ENCODE data around the gene SLC35F4. TPM values are rescaled to one million over a fixed set of nuclear protein-coding genes. Genes with fewer than 3 reads are reported as not detected.

Gene SLC35F4
- polyA plus RNA-seq, 1 donor (not counting 4 experiments of a cell fraction or from before 2014, with no cell fraction given) = not detected

GRCh38 chr14:57611555-57612075 lies 254.3 kb downstream of the SLC35F4 start:
- Histone ChIP-seq H3K4me1 (ENCODE audit: control insufficient read depth, extremely low read depth, insufficient read depth, low read length) (no peaks in the 10 kb centered on the region), H3K9me1 (ENCODE audit: control insufficient read depth, extremely low read depth, insufficient read depth, low read length) (no peaks in the 10 kb centered on the region), H3K79me2 (ENCODE audit: control insufficient read depth, insufficient read depth, low read length) (no peaks in the 10 kb centered on the region), H2AFZ (ENCODE audit: control insufficient read depth, low read length) (no peak overlapping the region), H3K4me3 (ENCODE audit: control insufficient read depth in 2 of 3, extremely low read depth in 1 of 3, insufficient read depth in 2 of 3, low read depth in 1 of 3, low read length in 3 of 3) (no peak overlapping the region), H4K20me1 (ENCODE audit: control insufficient read depth, extremely low read depth, insufficient read depth, low read length) (no peaks in the 10 kb centered on the region), H3K36me3 (ENCODE audit: control insufficient read depth in 2 of 2, extremely low read depth in 1 of 2, insufficient read depth in 2 of 2, low read length in 2 of 2) (no peaks in the 10 kb centered on the region), H3K9ac (ENCODE audit: control insufficient read depth, extremely low read depth, insufficient read depth, low read length) (no peak overlapping the region), H3K27ac (ENCODE audit: control insufficient read depth, insufficient read depth, low read length) (no peak overlapping the region), H3K4me2 (ENCODE audit: control insufficient read depth, extremely low read depth, insufficient read depth, low read depth, low read length) (no peak overlapping the region), H3K27me3 (ENCODE audit: control insufficient read depth, extremely low read depth, insufficient read depth, low read length) (no peaks in the 10 kb centered on the region), H3K9me3 (ENCODE audit: control insufficient read depth, low read depth, low read length) (no peaks in the 10 kb centered on the region)
- FAIRE-seq (no peak), DNase-seq (ENCODE audit: low read depth, low spot score) (no peak)
- dilution Hi-C loops (cut with MboI; ENCODE audit: extremely low pct_ligation_motif_present, low sequenced_read_pairs) = no loop called here
- TF ChIP-seq EZH2 (IDR thresholded peaks at IDR 0.05; ENCODE audit: low read length) = no peak
- TF ChIP-seq, protein P1, sequence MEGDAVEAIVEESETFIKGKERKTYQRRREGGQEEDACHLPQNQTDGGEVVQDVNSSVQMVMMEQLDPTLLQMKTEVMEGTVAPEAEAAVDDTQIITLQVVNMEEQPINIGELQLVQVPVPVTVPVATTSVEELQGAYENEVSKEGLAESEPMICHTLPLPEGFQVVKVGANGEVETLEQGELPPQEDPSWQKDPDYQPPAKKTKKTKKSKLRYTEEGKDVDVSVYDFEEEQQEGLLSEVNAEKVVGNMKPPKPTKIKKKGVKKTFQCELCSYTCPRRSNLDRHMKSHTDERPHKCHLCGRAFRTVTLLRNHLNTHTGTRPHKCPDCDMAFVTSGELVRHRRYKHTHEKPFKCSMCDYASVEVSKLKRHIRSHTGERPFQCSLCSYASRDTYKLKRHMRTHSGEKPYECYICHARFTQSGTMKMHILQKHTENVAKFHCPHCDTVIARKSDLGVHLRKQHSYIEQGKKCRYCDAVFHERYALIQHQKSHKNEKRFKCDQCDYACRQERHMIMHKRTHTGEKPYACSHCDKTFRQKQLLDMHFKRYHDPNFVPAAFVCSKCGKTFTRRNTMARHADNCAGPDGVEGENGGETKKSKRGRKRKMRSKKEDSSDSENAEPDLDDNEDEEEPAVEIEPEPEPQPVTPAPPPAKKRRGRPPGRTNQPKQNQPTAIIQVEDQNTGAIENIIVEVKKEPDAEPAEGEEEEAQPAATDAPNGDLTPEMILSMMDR (optimal IDR thresholded peaks at IDR 0.05 in 1 of 3, IDR thresholded peaks at IDR 0.05 in 1 of 3, conservative IDR thresholded peaks at IDR 0.05 in 1 of 3; ENCODE audit: extremely low read depth in 1 of 3, insufficient read depth in 2 of 3, low read length in 3 of 3) = no peak

- no peak for FAIRE-seq
- no peaks in the 10 kb centered on the region for H3K79me2 ChIP-seq (ENCODE audit: control insufficient read depth, insufficient read depth, low read length)
- no peaks in the 10 kb centered on the region for H3K36me3 ChIP-seq (ENCODE audit: control insufficient read depth in 2 of 2, extremely low read depth in 1 of 2, insufficient read depth in 2 of 2, low read length in 2 of 2)
- H3K4me1 ChIP-seq (ENCODE audit: control insufficient read depth, extremely low read depth, insufficient read depth, low read length) = no peaks in the 10 kb centered on the region
- no peak overlapping the region for H3K9ac ChIP-seq (ENCODE audit: control insufficient read depth, extremely low read depth, insufficient read depth, low read length)
- H3K9me1 ChIP-seq (ENCODE audit: control insufficient read depth, extremely low read depth, insufficient read depth, low read length) = no peaks in the 10 kb centered on the region
- H3K9me3 ChIP-seq (ENCODE audit: control insufficient read depth, low read depth, low read length) = no peaks in the 10 kb centered on the region
- no peak overlapping the region for H2AFZ ChIP-seq (ENCODE audit: control insufficient read depth, low read length)
- DNase-seq (ENCODE audit: low read depth, low spot score) = no peak
- TF ChIP-seq, protein P1 (optimal IDR thresholded peaks at IDR 0.05 in 1 of 3, IDR thresholded peaks at IDR 0.05 in 1 of 3, conservative IDR thresholded peaks at IDR 0.05 in 1 of 3; ENCODE audit: extremely low read depth in 1 of 3, insufficient read depth in 2 of 3, low read length in 3 of 3) = no peak
- no peak for TF ChIP-seq EZH2 (IDR thresholded peaks at IDR 0.05; ENCODE audit: low read length)
- dilution Hi-C loops (cut with MboI; ENCODE audit: extremely low pct_ligation_motif_present, low sequenced_read_pairs) = no loop called here
- H3K4me2 ChIP-seq (ENCODE audit: control insufficient read depth, extremely low read depth, insufficient read depth, low read depth, low read length) = no peak overlapping the region
- no peaks in the 10 kb centered on the region for H3K27me3 ChIP-seq (ENCODE audit: control insufficient read depth, extremely low read depth, insufficient read depth, low read length)
- no peak overlapping the region for H3K4me3 ChIP-seq (ENCODE audit: control insufficient read depth in 2 of 3, extremely low read depth in 1 of 3, insufficient read depth in 2 of 3, low read depth in 1 of 3, low read length in 3 of 3)
- no peaks in the 10 kb centered on the region for H4K20me1 ChIP-seq (ENCODE audit: control insufficient read depth, extremely low read depth, insufficient read depth, low read length)
- no peak overlapping the region for H3K27ac ChIP-seq (ENCODE audit: control insufficient read depth, insufficient read depth, low read length)
Observed at GRCh38 chr14:57610631-57611030, 255.3 kb downstream of the SLC35F4 start.
